A549 (cell line): ENCODE data around the gene SOX13. TPM values are rescaled to one million over a fixed set of nuclear protein-coding genes. Genes with fewer than 3 reads are reported as not detected.

ENCODE experiments used
- ATAC-seq, 2 experiments: fragments of 200-7000 bp in 1 of 2; fragments of >200 bp in 1 of 2; cut with Nextera tagmentation in 1 of 2; cut with Tn5 transposase in 1 of 2; 3 replicates each; pipeline versions ENCODE4 v1.8.0 to v1.9.1; 2018 to 2020; ENCODE audit warnings: mild to moderate bottlenecking in 1 of 2, moderate library complexity in 1 of 2
- CTCF ChIA-PET: fragments of 300-600 bp; sonication (Branson Sonifier 250); formaldehyde crosslinking; extraction: SDS; loops from one replicate; lab custom pipeline; 2021; ENCODE audit warnings: antibody characterized with exemption, inconsistent platforms; lab: Yijun Ruan, JAX
- POLR2A ChIA-PET: fragments of 350-600 bp; formaldehyde crosslinking; extraction: SDS; loops from one replicate; lab custom pipeline; 2021; ENCODE audit warnings: antibody characterized with exemption, inconsistent platforms; lab: Yijun Ruan, JAX
- DNase-seq, 2 experiments: peaks; one replicate each; pipeline versions ENCODE4 v3.0.0 to v3.0.0-alpha.2; 2011 to 2016; ENCODE audit warnings: low read depth in 1 of 2, low spot score in 1 of 2
- FAIRE-seq: peaks from 2 replicates; lab custom pipeline; 2011; peaks lifted over from hg19 to GRCh38; lab: Jason Lieb, UNC
- H3K27ac ChIP-seq, 2 experiments: fragments of >200 bp; sonication (Bioruptor Twin); formaldehyde crosslinking; 3 replicates each; pipeline ENCODE4 v1.5.1; 2016 to 2017
- H3K4me1 ChIP-seq: fragments of >200 bp; sonication (Bioruptor Twin); formaldehyde crosslinking; 3 replicates; pipeline ENCODE4 v1.6.1; 2016
- H3K4me2 ChIP-seq: fragments of >200 bp; sonication (Bioruptor Twin); formaldehyde crosslinking; 3 replicates; pipeline ENCODE4 v1.6.1; 2016
- H3K4me3 ChIP-seq: fragments of >200 bp; sonication (Bioruptor Twin); formaldehyde crosslinking; 3 replicates; pipeline ENCODE4 v1.5.1; 2016
- H3K9me3 ChIP-seq: fragments of >200 bp; sonication (Bioruptor Twin); formaldehyde crosslinking; 3 replicates; pipeline ENCODE4 v1.6.1; 2016
- ATOH8 ChIP-seq: fragments of 250-450 bp; sonication (Bioruptor Pico); IDR thresholded peaks from 2 replicates; pipeline ENCODE4 v1.5.0; 2020; ENCODE audit warnings: low read depth, mild to moderate bottlenecking, moderate library complexity
- CBX2 ChIP-seq: fragments of 200-600 bp; sonication (generic); IDR thresholded peaks from 2 replicates; pipeline ENCODE4 v1.6.1; 2016; ENCODE audit warnings: low read depth, mild to moderate bottlenecking, borderline replicate concordance
- EHF ChIP-seq: fragments of 250-450 bp; sonication (Bioruptor Pico); IDR thresholded peaks from 2 replicates; pipeline ENCODE4 v1.5.0; 2020; ENCODE audit warnings: mild to moderate bottlenecking
- ESRRA ChIP-seq: fragments of 150-350 bp; IDR thresholded peaks from 2 replicates; pipeline ENCODE4 v1.6.1; 2014; ENCODE audit warnings: mild to moderate bottlenecking, low read length, borderline replicate concordance
- FOSB ChIP-seq: fragments of 250-450 bp; sonication (Bioruptor Pico); IDR thresholded peaks from 2 replicates; pipeline ENCODE4 v1.5.0; 2020; ENCODE audit warnings: mild to moderate bottlenecking, moderate library complexity
- HEYL ChIP-seq: fragments of 250-450 bp; sonication (Bioruptor Pico); IDR thresholded peaks from 2 replicates; pipeline ENCODE4 v1.8.0; 2021; ENCODE audit warnings: mild to moderate bottlenecking, moderate library complexity
- HOXB5 ChIP-seq: fragments of 250-450 bp; sonication (Bioruptor Pico); IDR thresholded peaks from 2 replicates; pipeline ENCODE4 v1.5.0; 2020; ENCODE audit warnings: mild to moderate bottlenecking, moderate library complexity
- JUNB ChIP-seq: fragments of >200 bp; sonication (Bioruptor Twin); formaldehyde crosslinking; IDR thresholded peaks from 2 replicates; pipeline ENCODE4 v1.6.1; 2016
- MAZ ChIP-seq: fragments of 150-350 bp; IDR thresholded peaks from 2 replicates; pipeline ENCODE4 v1.6.1; 2014; ENCODE audit warnings: antibody characterized with exemption, low read depth, low read length, borderline replicate concordance
- MYC ChIP-seq: IDR thresholded peaks from 2 replicates; pipeline ENCODE4 v1.6.1; 2012; ENCODE audit warnings: mild to moderate bottlenecking, inconsistent platforms, low read length, improper control_type of control experiment, borderline replicate concordance
- RNF2 ChIP-seq: fragments of 200-600 bp; sonication (generic); IDR thresholded peaks from 2 replicates; pipeline ENCODE4 v1.6.1; 2016; ENCODE audit warnings: low read depth, mild to moderate bottlenecking, antibody characterized with exemption, moderate library complexity, borderline replicate concordance
- SMC3 ChIP-seq: fragments of >200 bp; sonication (Bioruptor Twin); formaldehyde crosslinking; IDR thresholded peaks from 3 replicates; pipeline ENCODE4 v1.6.1; 2018; ENCODE audit warnings: inconsistent platforms
- TP53 ChIP-seq: fragments of 250-450 bp; sonication (Bioruptor Pico); IDR thresholded peaks from 2 replicates; pipeline ENCODE4 v1.5.0; 2021; ENCODE audit warnings: mild to moderate bottlenecking, moderate library complexity
- USF2 ChIP-seq: fragments of 450-650 bp; IDR thresholded peaks from 2 replicates; pipeline ENCODE4 v1.6.1; 2014; ENCODE audit warnings: antibody characterized with exemption
- ZC3H11A ChIP-seq: fragments of 450-650 bp; IDR thresholded peaks from 2 replicates; pipeline ENCODE4 v1.6.1; 2014; ENCODE audit warnings: antibody characterized with exemption, mild to moderate bottlenecking
- ZSCAN20 ChIP-seq: fragments of 250-450 bp; sonication (Bioruptor Pico); IDR thresholded peaks from 2 replicates; pipeline ENCODE4 v1.8.0; 2022; ENCODE audit warnings: mild to moderate bottlenecking, moderate library complexity
- WGBS: methylation state at CpG from one replicate; pipeline ENCODE4 v1.1.6; 2017; ENCODE audit errors: missing lambda C conversion rate; 5-methylcytosine and 5-hydroxymethylcytosine counted together
- polyA plus RNA-seq, 4 experiments: library from polyadenylated mRNA; depleted of rRNA in 3 of 4; stranded (reverse); fragments of >200 nt; fragmentation: RNase III in 1 of 4; extraction: RNeasy Plus Mini Kit Qiagen cat#74134 plus additional on column Dnase treatment in 1 of 4; gene quantifications; 2 replicates in 3 of 4; 3 replicates in 1 of 4; pipeline ENCODE4 v1.2.3, GENCODE V29; 2011 to 2017
- TF ChIP-seq, protein P1 (sequence below): fragments of 250-450 bp; sonication (Bioruptor Pico); IDR thresholded peaks from 2 replicates; pipeline ENCODE4 v1.5.0; 2021; ENCODE audit warnings: mild to moderate bottlenecking, moderate library complexity, borderline replicate concordance

SOX13 gene
- polyA plus RNA-seq, 2 of the 4 experiments (the other 2 are of a cell fraction), result 6.8 to 9.8 TPM

GRCh38 chr1:204077979-204078696 is 5.2 kb downstream of the SOX13 start:
- WGBS, result 64% methylated on average over 17 of the region's 17 CpGs
- POLR2A ChIA-PET, result no interaction called here
- ATAC-seq (no peak), FAIRE-seq (no peak), DNase-seq (peak in 1 of 2 experiments; percentile 17)
- Histone ChIP-seq H3K4me3 (no peak overlapping the region), H3K4me2 (peak overlapping the region; percentile 45), H3K9me3 (no peaks in the 10 kb centered on the region), H3K4me1 (peaks cover 41% of the 10 kb centered on the region), H3K27ac (peak overlapping the region; percentile 49 to 70; a peak in 5 of 6 replicates)
- TF ChIP-seq ZSCAN20 (CRISPR knock-in tag) (no peak), HOXB5 (CRISPR knock-in tag) (no peak), USF2 (no peak), ZC3H11A (no peak), SMC3 (no peak)
- CTCF ChIA-PET, result interaction anchor here (1.6 to 5.7 kb wide), 3 partner anchors 8 to 207 kb away, joined by 5 to 30 read pairs (median 28); no protein-coding TSS in a partner anchor

DNA sequence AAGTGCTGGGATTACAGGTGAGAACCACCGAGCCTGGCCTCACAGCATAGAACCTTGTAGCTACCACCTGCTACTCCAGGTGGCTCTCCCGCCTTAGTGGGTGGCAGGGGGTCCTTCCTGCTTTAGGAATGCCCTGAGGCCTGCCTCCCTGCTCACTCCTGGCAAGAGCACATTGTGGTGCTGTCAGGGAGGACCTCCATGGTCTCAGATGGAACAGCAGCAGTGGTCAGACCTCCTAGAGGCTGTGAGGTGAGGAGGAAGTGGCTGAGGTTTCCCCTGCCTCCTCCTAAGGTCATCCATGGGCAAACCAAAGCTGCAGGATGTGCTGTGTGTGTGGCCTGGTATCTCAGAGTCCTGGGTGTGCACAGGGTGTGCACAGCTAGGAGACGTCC is 6.7 kb downstream of the SOX13 start:
- ATAC-seq, result peak; percentile 15 to 36; a peak in 4 of 6 replicates
- peak in 1 of 2 experiments; percentile 16 for DNase-seq
- Histone ChIP-seq H3K4me2 (peak overlapping the region; percentile 83), H3K27ac (peak overlapping the region; percentile 71 to 86), H3K4me1 (peaks cover 54% of the 10 kb centered on the region), H3K4me3 (no peak overlapping the region), H3K9me3 (no peaks in the 10 kb centered on the region)
- ChIA-PET CTCF (interaction anchor here (1.0 to 5.7 kb wide), 9 partner anchors 9 to 208 kb away, joined by 3 to 30 read pairs (median 3); no protein-coding TSS in a partner anchor), POLR2A (no interaction called here)
- 71% methylated on average over 3 of the region's 3 CpGs for WGBS
- FAIRE-seq, result no peak
- TF ChIP-seq HEYL (CRISPR knock-in tag) (no peak), JUNB (no peak), CBX2 (no peak), ATOH8 (CRISPR knock-in tag) (no peak), EHF (CRISPR knock-in tag) (no peak), ESRRA (no peak), MYC (no peak), USF2 (no peak), FOSB (CRISPR knock-in tag) (no peak), MAZ (no peak), TP53 (CRISPR knock-in tag) (no peak), RNF2 (no peak)
- TF ChIP-seq, protein P1, sequence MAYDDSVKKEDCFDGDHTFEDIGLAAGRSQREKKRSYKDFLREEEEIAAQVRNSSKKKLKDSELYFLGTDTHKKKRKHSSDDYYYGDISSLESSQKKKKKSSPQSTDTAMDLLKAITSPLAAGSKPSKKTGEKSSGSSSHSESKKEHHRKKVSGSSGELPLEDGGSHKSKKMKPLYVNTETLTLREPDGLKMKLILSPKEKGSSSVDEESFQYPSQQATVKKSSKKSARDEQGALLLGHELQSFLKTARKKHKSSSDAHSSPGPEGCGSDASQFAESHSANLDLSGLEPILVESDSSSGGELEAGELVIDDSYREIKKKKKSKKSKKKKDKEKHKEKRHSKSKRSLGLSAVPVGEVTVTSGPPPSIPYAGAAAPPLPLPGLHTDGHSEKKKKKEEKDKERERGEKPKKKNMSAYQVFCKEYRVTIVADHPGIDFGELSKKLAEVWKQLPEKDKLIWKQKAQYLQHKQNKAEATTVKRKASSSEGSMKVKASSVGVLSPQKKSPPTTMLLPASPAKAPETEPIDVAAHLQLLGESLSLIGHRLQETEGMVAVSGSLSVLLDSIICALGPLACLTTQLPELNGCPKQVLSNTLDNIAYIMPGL, result no peak
- TF ChIP-seq, all 56 proteins: peak for 0
